ENCODE measurements around the gene CYTH1.

CYTH1 gene

DNA sequence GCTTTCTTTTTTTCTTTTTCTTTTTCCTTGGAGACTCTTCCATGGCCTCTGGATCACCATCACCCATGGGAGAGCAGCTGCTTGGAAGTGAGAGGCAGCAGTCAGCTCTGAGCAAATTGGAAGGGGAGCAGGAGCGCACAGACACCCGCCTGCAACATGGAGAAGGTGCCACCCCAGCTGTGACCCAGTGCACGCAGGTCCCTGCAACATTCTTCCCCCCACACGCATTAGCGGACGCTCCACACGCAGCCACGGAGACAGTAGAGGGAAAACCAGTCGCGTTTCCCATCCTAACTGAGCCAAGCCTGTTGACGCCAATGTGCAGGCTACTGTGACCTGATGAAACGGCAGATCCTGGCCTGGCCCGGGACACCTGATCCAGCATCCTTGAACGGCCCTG, 20.4 kb upstream of the CYTH1 start:
- H2AFZ ChIP-seq (ENCODE audit: low read length), result no peak overlapping the region
- H3K27ac ChIP-seq (ENCODE audit: low read depth, low read length, poor library complexity, severe bottlenecking), result no peak overlapping the region
- H3K4me3 ChIP-seq (ENCODE audit: low read depth, low read length, poor library complexity, severe bottlenecking), result no peak overlapping the region
- peaks cover 79% of the 10 kb centered on the region for H3K36me3 ChIP-seq (ENCODE audit: insufficient read depth, low read length)
- H3K4me1 ChIP-seq (ENCODE audit: insufficient read depth, low read length, severe bottlenecking), result no peaks in the 10 kb centered on the region
- no peak overlapping the region for H3K9ac ChIP-seq (ENCODE audit: low read length)
- H3F3A ChIP-seq (ENCODE audit: insufficient read depth, low read length), result no peaks in the 10 kb centered on the region
- no peaks in the 10 kb centered on the region for H3K79me2 ChIP-seq (ENCODE audit: insufficient read depth, low read length)
- H3K9me3 ChIP-seq (ENCODE audit: low read length), result no peaks in the 10 kb centered on the region
- no peak for TF ChIP-seq EZH2 (IDR thresholded peaks at IDR 0.05; ENCODE audit: borderline replicate concordance, low read length)
- TF ChIP-seq, protein P1, sequence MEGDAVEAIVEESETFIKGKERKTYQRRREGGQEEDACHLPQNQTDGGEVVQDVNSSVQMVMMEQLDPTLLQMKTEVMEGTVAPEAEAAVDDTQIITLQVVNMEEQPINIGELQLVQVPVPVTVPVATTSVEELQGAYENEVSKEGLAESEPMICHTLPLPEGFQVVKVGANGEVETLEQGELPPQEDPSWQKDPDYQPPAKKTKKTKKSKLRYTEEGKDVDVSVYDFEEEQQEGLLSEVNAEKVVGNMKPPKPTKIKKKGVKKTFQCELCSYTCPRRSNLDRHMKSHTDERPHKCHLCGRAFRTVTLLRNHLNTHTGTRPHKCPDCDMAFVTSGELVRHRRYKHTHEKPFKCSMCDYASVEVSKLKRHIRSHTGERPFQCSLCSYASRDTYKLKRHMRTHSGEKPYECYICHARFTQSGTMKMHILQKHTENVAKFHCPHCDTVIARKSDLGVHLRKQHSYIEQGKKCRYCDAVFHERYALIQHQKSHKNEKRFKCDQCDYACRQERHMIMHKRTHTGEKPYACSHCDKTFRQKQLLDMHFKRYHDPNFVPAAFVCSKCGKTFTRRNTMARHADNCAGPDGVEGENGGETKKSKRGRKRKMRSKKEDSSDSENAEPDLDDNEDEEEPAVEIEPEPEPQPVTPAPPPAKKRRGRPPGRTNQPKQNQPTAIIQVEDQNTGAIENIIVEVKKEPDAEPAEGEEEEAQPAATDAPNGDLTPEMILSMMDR (IDR thresholded peaks at IDR 0.05; ENCODE audit: low read length), result no peak
- no peaks in the 10 kb centered on the region for H4K20me1 ChIP-seq (ENCODE audit: insufficient read depth, low read length)
- H3K9me2 ChIP-seq (ENCODE audit: low read depth, low read length), result no peaks in the 10 kb centered on the region
- no peaks in the 10 kb centered on the region for H3K27me3 ChIP-seq (ENCODE audit: insufficient read depth, low read length)
- no peak overlapping the region for H3K4me2 ChIP-seq (ENCODE audit: low read length)

DNA sequence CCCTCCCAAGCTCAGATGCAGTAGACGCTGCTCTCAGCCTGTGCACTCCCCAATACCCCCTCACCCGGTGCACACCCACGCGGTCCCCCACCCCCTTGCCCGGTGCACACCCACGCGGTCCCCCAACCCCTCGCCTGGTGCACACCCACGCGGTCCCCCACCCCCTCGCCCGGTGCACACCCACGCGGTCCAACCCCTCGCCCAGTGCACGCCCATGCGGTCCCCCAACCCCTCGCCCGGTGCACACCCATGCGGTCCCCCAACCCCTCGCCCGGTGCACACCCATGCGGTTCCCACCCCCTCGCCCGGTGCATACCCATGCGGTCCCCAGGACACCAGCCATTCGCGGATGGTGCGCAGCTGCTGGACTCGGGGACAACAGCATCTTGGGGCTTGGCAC, 19.9 kb upstream of the CYTH1 start:
- no peak overlapping the region for H3K4me3 ChIP-seq (ENCODE audit: low read depth, low read length, poor library complexity, severe bottlenecking)
- H2AFZ ChIP-seq (ENCODE audit: low read length), result no peak overlapping the region
- no peaks in the 10 kb centered on the region for H3K9me2 ChIP-seq (ENCODE audit: low read depth, low read length)
- H3K27me3 ChIP-seq (ENCODE audit: insufficient read depth, low read length), result no peaks in the 10 kb centered on the region
- H3K4me2 ChIP-seq (ENCODE audit: low read length), result no peak overlapping the region
- peaks cover 79% of the 10 kb centered on the region for H3K36me3 ChIP-seq (ENCODE audit: insufficient read depth, low read length)
- H3K4me1 ChIP-seq (ENCODE audit: insufficient read depth, low read length, severe bottlenecking), result no peaks in the 10 kb centered on the region
- no peak overlapping the region for H3K27ac ChIP-seq (ENCODE audit: low read depth, low read length, poor library complexity, severe bottlenecking)
- H4K20me1 ChIP-seq (ENCODE audit: insufficient read depth, low read length), result no peaks in the 10 kb centered on the region
- H3K79me2 ChIP-seq (ENCODE audit: insufficient read depth, low read length), result no peaks in the 10 kb centered on the region
- H3F3A ChIP-seq (ENCODE audit: insufficient read depth, low read length), result no peaks in the 10 kb centered on the region
- no peak overlapping the region for H3K9ac ChIP-seq (ENCODE audit: low read length)
- TF ChIP-seq, protein P1 (IDR thresholded peaks at IDR 0.05; ENCODE audit: low read length), result no peak
- no peak for TF ChIP-seq EZH2 (IDR thresholded peaks at IDR 0.05; ENCODE audit: borderline replicate concordance, low read length)
- H3K9me3 ChIP-seq (ENCODE audit: low read length), result no peaks in the 10 kb centered on the region

DNA sequence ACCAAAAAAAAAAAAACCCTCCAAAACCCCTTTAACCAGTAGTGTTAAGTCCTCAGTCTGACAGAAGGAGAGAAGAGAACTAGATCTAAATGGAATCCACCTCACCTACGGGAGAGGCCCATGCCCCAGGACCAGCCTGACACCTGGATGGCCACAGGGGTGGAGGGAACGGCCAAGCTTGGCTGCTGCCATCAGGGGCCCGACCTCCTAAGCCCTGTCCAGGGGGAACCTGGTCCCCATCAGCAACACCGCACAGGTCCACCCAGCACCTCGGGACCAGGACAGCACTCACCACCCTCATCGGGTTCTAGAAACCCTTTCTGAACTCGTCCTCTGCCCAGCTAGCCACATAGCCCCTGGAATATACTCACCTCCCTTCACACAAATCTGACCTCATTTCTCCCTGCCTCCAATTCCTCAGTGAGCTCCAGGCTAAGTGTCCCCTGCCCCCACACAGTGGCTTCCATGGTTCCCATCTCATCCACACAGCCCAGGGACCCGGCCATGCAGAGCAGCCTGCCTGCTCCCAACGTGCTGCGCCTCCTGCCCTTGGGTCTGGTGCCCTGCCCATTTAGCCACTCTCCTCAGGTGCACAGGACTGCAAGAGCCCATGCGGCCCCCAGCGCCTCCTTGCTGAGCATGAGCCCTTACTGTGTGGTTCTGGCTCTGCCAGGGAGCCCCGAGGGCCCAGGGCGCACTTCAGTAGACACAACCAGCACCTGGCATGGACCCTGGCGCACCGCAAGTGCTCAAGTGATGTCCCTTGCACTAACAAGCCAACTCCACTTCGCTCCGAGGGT, 18.3 kb upstream of the CYTH1 start:
- peaks cover 79% of the 10 kb centered on the region for H3K36me3 ChIP-seq (ENCODE audit: insufficient read depth, low read length)
- no peak overlapping the region for H3K9ac ChIP-seq (ENCODE audit: low read length)
- H3K4me3 ChIP-seq (ENCODE audit: low read depth, low read length, poor library complexity, severe bottlenecking), result no peak overlapping the region
- H3K4me2 ChIP-seq (ENCODE audit: low read length), result no peak overlapping the region
- H3K27me3 ChIP-seq (ENCODE audit: insufficient read depth, low read length), result no peaks in the 10 kb centered on the region
- no peaks in the 10 kb centered on the region for H4K20me1 ChIP-seq (ENCODE audit: insufficient read depth, low read length)
- TF ChIP-seq, protein P1 (IDR thresholded peaks at IDR 0.05; ENCODE audit: low read length), result no peak
- no peak for TF ChIP-seq EZH2 (IDR thresholded peaks at IDR 0.05; ENCODE audit: borderline replicate concordance, low read length)
- H3K9me3 ChIP-seq (ENCODE audit: low read length), result no peaks in the 10 kb centered on the region
- H3K4me1 ChIP-seq (ENCODE audit: insufficient read depth, low read length, severe bottlenecking), result no peaks in the 10 kb centered on the region
- no peaks in the 10 kb centered on the region for H3F3A ChIP-seq (ENCODE audit: insufficient read depth, low read length)
- H3K9me2 ChIP-seq (ENCODE audit: low read depth, low read length), result no peaks in the 10 kb centered on the region
- no peak overlapping the region for H2AFZ ChIP-seq (ENCODE audit: low read length)
- H3K27ac ChIP-seq (ENCODE audit: low read depth, low read length, poor library complexity, severe bottlenecking), result no peak overlapping the region
- H3K79me2 ChIP-seq (ENCODE audit: insufficient read depth, low read length), result no peaks in the 10 kb centered on the region
